Glutamatergic neuron (in vitro differentiated cells): ENCODE data around the gene FSHR. TPM values are rescaled to one million over a fixed set of nuclear protein-coding genes. Genes with fewer than 3 reads are reported as not detected.

Experiments used
- DNase-seq: peaks from one replicate; pipeline ENCODE4 v3.0.0; 2022
- H3K27ac Mint-ChIP-seq: one replicate; pipeline ENCODE4 v1.8.0; 2020; ENCODE audit warnings: mild to moderate bottlenecking, mixed read lengths, inconsistent platforms; ENCODE audit not compliant: unreplicated experiment
- H3K27me3 Mint-ChIP-seq: one replicate; pipeline ENCODE4 v1.8.0; 2020; ENCODE audit warnings: mild to moderate bottlenecking, moderate library complexity, mixed read lengths, inconsistent platforms; ENCODE audit not compliant: unreplicated experiment
- H3K36me3 Mint-ChIP-seq: one replicate; pipeline ENCODE4 v1.8.0; 2020; ENCODE audit warnings: mild to moderate bottlenecking, mixed read lengths, inconsistent platforms; ENCODE audit not compliant: unreplicated experiment
- H3K4me1 Mint-ChIP-seq: one replicate; pipeline ENCODE4 v1.8.0; 2020; ENCODE audit warnings: mild to moderate bottlenecking, low read depth, mixed read lengths, inconsistent platforms; ENCODE audit not compliant: unreplicated experiment
- H3K4me3 Mint-ChIP-seq: one replicate; pipeline ENCODE4 v1.8.0; 2020; ENCODE audit warnings: mild to moderate bottlenecking, mixed read lengths, inconsistent platforms; ENCODE audit not compliant: unreplicated experiment
- H3K9me3 Mint-ChIP-seq: one replicate; pipeline ENCODE4 v1.8.0; 2020; ENCODE audit warnings: mild to moderate bottlenecking, moderate library complexity, mixed read lengths, inconsistent platforms; ENCODE audit not compliant: unreplicated experiment
- total RNA-seq: library from RNA; stranded (reverse); fragmentation: NEBNext Ultra II Directional; extraction: Animal tissue kit (Norgen Biotek cat#: 25700); gene quantifications from one replicate; pipeline ENCODE4 v1.2.1, GENCODE V29; 2021; ENCODE audit not compliant: unreplicated experiment
- TF ChIP-seq, protein P1 (sequence below): fragments of 200-600 bp; sonication (generic); IDR thresholded peaks from one replicate; pipeline ENCODE4 v1.5.0; 2021; ENCODE audit not compliant: partially characterized antibody, unreplicated experiment

Gene FSHR
- total RNA-seq, 1 donor from 2014 or later, result not detected

DNA sequence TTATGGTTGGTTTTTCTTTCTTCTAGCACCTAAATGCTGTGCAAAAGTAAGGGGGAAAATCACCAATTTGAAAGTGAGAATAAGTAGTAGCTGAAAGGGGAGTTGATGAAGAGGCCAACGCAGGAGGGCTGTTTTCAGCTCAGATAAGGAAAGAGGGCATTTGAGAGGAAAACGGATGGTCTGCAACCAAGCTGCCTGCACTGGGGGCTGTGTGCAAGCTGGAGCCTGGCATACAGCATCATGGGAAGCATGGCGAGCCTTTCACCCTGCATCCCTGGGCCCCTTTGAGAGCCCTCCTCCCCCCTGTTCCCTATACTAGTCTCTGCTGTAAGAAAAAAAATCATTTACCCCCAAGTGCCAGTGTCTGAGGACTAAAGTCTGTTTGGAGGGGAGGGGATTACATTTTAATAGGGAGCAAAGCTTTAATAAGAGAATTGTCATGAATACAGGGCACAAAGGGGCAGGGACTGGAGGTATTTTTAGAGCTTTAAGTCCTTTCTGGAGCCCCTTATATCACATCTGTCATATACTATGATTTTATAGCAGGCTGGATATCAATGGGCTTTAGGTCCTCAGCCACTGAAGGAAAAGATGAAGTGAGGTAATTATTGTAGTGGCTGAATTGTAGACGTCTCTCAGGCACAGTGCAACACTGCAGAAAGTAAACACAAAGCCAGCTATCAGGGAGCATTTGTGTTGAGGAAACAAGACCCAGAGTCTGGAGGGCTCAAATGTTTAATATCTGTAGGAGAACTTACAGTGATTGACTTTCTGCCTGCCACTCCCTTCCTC, 120.7 kb downstream of the FSHR start:
- Mint-ChIP-seq H3K27me3 (peaks cover 2% of the 10 kb centered on the region), H3K4me3 (peak overlapping the region; percentile 7), H3K36me3 (no peaks in the 10 kb centered on the region), H3K4me1 (peaks cover 29% of the 10 kb centered on the region), H3K27ac (peak overlapping the region; percentile 56), H3K9me3 (peaks cover 4% of the 10 kb centered on the region)
- DNase-seq, result no peak
- TF ChIP-seq, protein P1, sequence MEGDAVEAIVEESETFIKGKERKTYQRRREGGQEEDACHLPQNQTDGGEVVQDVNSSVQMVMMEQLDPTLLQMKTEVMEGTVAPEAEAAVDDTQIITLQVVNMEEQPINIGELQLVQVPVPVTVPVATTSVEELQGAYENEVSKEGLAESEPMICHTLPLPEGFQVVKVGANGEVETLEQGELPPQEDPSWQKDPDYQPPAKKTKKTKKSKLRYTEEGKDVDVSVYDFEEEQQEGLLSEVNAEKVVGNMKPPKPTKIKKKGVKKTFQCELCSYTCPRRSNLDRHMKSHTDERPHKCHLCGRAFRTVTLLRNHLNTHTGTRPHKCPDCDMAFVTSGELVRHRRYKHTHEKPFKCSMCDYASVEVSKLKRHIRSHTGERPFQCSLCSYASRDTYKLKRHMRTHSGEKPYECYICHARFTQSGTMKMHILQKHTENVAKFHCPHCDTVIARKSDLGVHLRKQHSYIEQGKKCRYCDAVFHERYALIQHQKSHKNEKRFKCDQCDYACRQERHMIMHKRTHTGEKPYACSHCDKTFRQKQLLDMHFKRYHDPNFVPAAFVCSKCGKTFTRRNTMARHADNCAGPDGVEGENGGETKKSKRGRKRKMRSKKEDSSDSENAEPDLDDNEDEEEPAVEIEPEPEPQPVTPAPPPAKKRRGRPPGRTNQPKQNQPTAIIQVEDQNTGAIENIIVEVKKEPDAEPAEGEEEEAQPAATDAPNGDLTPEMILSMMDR, result no peak

DNA sequence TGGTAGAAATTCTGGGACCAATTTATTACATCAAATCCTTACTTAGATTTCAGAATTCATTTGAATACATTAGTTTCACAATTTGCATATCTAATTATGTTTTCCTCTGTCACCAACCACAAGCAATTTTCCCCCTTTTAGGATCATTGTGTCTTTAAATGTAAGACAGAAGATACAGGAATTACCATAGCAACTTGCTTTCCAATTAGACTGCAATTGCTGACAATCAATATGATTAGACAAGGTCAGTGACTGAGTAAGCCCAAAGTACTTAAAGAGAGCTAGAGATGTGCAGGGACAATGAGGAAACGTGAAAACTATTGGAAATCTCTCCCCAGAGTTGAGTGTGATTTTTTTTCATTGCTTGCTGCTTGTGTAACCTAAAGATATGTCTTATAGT, 121.4 kb downstream of the FSHR start:
- Mint-ChIP-seq H3K27ac (peak overlapping the region; percentile 56), H3K36me3 (no peaks in the 10 kb centered on the region), H3K4me3 (peak overlapping the region; percentile 7), H3K9me3 (peaks cover 5% of the 10 kb centered on the region), H3K4me1 (peaks cover 30% of the 10 kb centered on the region), H3K27me3 (peaks cover 2% of the 10 kb centered on the region)
- no peak for DNase-seq
- TF ChIP-seq, protein P1, result no peak

DNA sequence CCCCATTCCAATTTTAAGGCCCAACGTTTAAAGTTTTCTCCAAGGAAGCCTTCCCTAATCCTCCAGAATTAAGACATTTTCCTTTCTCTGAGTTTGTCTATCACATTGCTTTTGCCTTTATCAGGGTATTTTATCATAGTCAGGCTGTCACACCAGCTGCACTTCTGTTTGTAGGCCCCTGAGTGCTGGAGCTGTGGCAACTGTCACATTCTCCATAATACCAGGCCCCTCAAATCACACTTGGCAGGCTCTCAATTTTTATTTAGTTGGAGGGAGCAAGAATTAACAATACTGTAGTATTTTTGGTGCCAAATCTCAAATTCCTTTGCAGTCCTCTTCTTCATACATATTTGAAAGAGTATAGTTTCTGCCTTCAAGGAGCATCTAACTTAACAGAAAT, 122.2 kb downstream of the FSHR start:
- Mint-ChIP-seq H3K36me3 (no peaks in the 10 kb centered on the region), H3K27ac (peak overlapping the region; percentile 28), H3K4me3 (no peak overlapping the region), H3K9me3 (peaks cover 8% of the 10 kb centered on the region), H3K4me1 (peaks cover 33% of the 10 kb centered on the region), H3K27me3 (peaks cover 2% of the 10 kb centered on the region)
- DNase-seq, result no peak
- TF ChIP-seq, protein P1, result no peak

DNA sequence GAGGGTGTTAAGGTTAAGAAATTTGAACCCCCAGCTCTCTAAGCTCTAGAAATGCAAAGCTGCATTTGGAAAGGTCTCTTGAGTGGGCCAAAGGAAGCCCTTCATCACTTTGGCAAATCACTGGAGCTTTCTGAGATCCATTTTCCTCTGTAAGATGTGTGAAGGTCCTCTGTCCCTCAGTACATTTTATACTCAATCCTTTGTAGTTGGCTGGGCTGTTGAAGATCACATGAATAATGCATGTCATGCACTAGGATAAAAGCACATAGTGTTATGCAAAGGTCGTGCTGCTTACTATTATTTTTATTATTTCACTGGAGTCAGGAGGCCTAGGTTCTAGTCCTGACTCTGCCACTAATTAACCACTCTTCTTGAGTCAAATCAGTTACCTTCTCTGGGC, 124.9 kb downstream of the FSHR start:
- Mint-ChIP-seq H3K4me1 (peaks cover 41% of the 10 kb centered on the region), H3K9me3 (peaks cover 8% of the 10 kb centered on the region), H3K36me3 (no peaks in the 10 kb centered on the region), H3K27ac (peak overlapping the region; percentile 73), H3K27me3 (peaks cover 2% of the 10 kb centered on the region), H3K4me3 (no peak overlapping the region)
- DNase-seq, result no peak
- TF ChIP-seq, protein P1, result no peak

DNA sequence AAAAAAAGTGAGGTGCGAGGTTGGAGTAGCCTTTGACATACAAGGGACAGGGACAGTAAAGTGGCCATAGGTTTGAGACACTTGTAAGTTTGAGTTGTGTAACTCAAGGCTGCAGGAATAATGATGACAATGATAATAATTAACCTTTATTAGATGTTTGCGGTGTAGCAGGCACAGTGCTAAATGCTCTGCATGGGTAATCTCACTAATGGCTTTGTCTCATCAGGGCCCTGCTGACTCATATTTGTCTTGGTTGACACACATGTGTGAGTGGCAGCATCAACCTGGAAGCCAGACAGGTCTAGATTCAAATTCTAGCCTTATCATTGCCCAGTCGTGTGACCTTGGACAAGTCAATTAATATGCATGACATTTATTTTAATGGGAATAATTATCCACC, 126.2 kb downstream of the FSHR start:
- H3K36me3 Mint-ChIP-seq, result no peaks in the 10 kb centered on the region
- no peak for DNase-seq
- peaks cover 2% of the 10 kb centered on the region for H3K27me3 Mint-ChIP-seq
- H3K4me1 Mint-ChIP-seq, result peaks cover 45% of the 10 kb centered on the region
- no peak overlapping the region for H3K27ac Mint-ChIP-seq
- TF ChIP-seq, protein P1, result no peak
- H3K9me3 Mint-ChIP-seq, result peaks cover 8% of the 10 kb centered on the region
- no peak overlapping the region for H3K4me3 Mint-ChIP-seq
